ENCODE results near the gene GPC3.

DNA sequence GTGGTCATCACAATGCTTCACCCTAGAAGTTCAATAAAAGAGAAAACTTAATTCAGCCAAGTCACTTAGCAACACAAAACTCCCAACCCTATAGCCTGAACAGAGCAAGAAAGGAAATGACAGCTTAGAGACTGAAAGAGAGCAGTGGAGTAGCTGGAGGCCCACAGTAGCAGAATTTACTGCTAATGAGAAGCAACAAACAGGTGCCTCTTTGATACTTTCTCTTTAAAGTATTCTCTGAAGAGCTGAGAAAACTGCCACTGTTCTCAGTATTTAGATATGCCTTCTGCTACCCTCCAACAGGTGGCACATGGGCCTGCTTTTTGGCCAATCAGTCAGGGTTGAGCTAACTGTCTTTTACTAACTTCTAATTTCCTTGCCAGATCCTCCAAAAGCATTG is 240.0 kb downstream of the GPC3 start:
- no peak for TF ChIP-seq POLR2A (IDR thresholded peaks at IDR 0.05; ENCODE audit: borderline replicate concordance, extremely low read depth, insufficient read depth, insufficient read length)
- TF ChIP-seq, protein P1, sequence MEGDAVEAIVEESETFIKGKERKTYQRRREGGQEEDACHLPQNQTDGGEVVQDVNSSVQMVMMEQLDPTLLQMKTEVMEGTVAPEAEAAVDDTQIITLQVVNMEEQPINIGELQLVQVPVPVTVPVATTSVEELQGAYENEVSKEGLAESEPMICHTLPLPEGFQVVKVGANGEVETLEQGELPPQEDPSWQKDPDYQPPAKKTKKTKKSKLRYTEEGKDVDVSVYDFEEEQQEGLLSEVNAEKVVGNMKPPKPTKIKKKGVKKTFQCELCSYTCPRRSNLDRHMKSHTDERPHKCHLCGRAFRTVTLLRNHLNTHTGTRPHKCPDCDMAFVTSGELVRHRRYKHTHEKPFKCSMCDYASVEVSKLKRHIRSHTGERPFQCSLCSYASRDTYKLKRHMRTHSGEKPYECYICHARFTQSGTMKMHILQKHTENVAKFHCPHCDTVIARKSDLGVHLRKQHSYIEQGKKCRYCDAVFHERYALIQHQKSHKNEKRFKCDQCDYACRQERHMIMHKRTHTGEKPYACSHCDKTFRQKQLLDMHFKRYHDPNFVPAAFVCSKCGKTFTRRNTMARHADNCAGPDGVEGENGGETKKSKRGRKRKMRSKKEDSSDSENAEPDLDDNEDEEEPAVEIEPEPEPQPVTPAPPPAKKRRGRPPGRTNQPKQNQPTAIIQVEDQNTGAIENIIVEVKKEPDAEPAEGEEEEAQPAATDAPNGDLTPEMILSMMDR (IDR thresholded peaks at IDR 0.05 in 2 of 3, conservative IDR thresholded peaks at IDR 0.05 in 1 of 3; ENCODE audit: borderline replicate concordance in 1 of 3, insufficient read depth in 1 of 3, low read depth in 2 of 3, low read length in 2 of 3), result 0 out of 6 replicates have a peak, but pooled peaks of 1 of the 3 experiments have one; percentile 4
- 0 out of 2 replicates have a peak, but pooled peaks have one; percentile 13 for TF ChIP-seq RAD21 (IDR thresholded peaks at IDR 0.05; ENCODE audit: low read depth)
- no peak for TF ChIP-seq EZH2 (IDR thresholded peaks at IDR 0.05)
- no peak for TF ChIP-seq SIN3A (IDR thresholded peaks at IDR 0.05; ENCODE audit: low read depth)
